B cell (primary cell): ENCODE measurements around the gene BPIFB2.

Source experiments
- EZH2 ChIP-seq: IDR thresholded peaks from 2 replicates; pipeline ENCODE4 v1.6.1; 2012; ENCODE audit warnings: borderline replicate concordance, low read depth, mild to moderate bottlenecking, moderate library complexity, low read length; ENCODE audit not compliant: insufficient read depth, poor library complexity, severe bottlenecking
- TF ChIP-seq, protein P1 (sequence below): fragments of 200-600 bp; IDR thresholded peaks from one replicate; pipeline ENCODE4 v1.8.0; 2022; ENCODE audit warnings: antibody characterized with exemption, mild to moderate bottlenecking

GRCh38 chr20:33030076-33030475 is 22.6 kb downstream of the BPIFB2 start:
- TF ChIP-seq, protein P1, sequence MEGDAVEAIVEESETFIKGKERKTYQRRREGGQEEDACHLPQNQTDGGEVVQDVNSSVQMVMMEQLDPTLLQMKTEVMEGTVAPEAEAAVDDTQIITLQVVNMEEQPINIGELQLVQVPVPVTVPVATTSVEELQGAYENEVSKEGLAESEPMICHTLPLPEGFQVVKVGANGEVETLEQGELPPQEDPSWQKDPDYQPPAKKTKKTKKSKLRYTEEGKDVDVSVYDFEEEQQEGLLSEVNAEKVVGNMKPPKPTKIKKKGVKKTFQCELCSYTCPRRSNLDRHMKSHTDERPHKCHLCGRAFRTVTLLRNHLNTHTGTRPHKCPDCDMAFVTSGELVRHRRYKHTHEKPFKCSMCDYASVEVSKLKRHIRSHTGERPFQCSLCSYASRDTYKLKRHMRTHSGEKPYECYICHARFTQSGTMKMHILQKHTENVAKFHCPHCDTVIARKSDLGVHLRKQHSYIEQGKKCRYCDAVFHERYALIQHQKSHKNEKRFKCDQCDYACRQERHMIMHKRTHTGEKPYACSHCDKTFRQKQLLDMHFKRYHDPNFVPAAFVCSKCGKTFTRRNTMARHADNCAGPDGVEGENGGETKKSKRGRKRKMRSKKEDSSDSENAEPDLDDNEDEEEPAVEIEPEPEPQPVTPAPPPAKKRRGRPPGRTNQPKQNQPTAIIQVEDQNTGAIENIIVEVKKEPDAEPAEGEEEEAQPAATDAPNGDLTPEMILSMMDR = no peak
- no peak for TF ChIP-seq EZH2
